K562 (cell line): ENCODE results near the gene LYPD3. TPM values are rescaled to one million over a fixed set of nuclear protein-coding genes. Genes with fewer than 3 reads are reported as not detected.
A peak's percentile ranks its signal among the peaks of the same experiment; 100 is the strongest.

Experiments
- BACH1 ChIP-seq: fragments of 200-800 bp; sonication (Bioruptor generic); IDR thresholded peaks from 2 replicates; pipeline ENCODE4 v1.6.1; 2016; ENCODE audit warnings: missing genetic modification characterization, missing compliant biosample characterization
- CBFA2T3 ChIP-seq: fragments of 450-650 bp; IDR thresholded peaks from 2 replicates; pipeline ENCODE4 v1.6.1; 2017
- DDX20 ChIP-seq: fragments of 450-650 bp; IDR thresholded peaks from 2 replicates; pipeline ENCODE4 v1.6.1; 2016; ENCODE audit warnings: missing genetic modification characterization, low read depth, mild to moderate bottlenecking, missing compliant biosample characterization, moderate library complexity
- HINFP ChIP-seq: fragments of 450-650 bp; conservative IDR thresholded peaks from 2 replicates; pipeline ENCODE4 v1.6.1; 2016; ENCODE audit warnings: missing genetic modification characterization, low read depth, mild to moderate bottlenecking, control low read depth, missing compliant biosample characterization
- HIVEP1 ChIP-seq: fragments of 250-450 bp; sonication (Bioruptor Pico); IDR thresholded peaks from 2 replicates; pipeline ENCODE4 v1.4.0; 2020; ENCODE audit warnings: mild to moderate bottlenecking
- HSF4 ChIP-seq: fragments of 250-450 bp; sonication (Bioruptor Pico); IDR thresholded peaks from 2 replicates; pipeline ENCODE4 v2.1.2; 2022; ENCODE audit warnings: mild to moderate bottlenecking, moderate library complexity, borderline replicate concordance
- L3MBTL2 ChIP-seq: fragments of 450-650 bp; IDR thresholded peaks from 2 replicates; pipeline ENCODE4 v1.6.1; 2016; ENCODE audit warnings: mild to moderate bottlenecking, moderate library complexity
- NR2C1 ChIP-seq, 2 experiments: fragments of 450-650 bp; IDR thresholded peaks; 2 replicates each; pipeline ENCODE4 v1.6.1; 2017; ENCODE audit warnings: mild to moderate bottlenecking in 2 of 2, antibody characterized with exemption in 1 of 2, inconsistent platforms in 1 of 2, missing compliant biosample characterization in 1 of 2, missing genetic modification characterization in 1 of 2
- TEAD1 ChIP-seq, 2 experiments: fragments of 450-650 bp in 1 of 2; sonication (generic) in 1 of 2; formaldehyde crosslinking; IDR thresholded peaks; 2 replicates each; pipeline versions ENCODE4 v1.4.0 to v1.8.0; 2020 to 2022; ENCODE audit warnings: mild to moderate bottlenecking in 2 of 2, missing genetic modification reagents in 1 of 2
- TEAD2 ChIP-seq: fragments of 450-650 bp; IDR thresholded peaks from 2 replicates; pipeline ENCODE4 v1.6.1; 2016; ENCODE audit warnings: missing genetic modification characterization, control low read depth, missing compliant biosample characterization
- U2AF1 ChIP-seq: fragments of 200-400 bp; formaldehyde crosslinking; optimal IDR thresholded peaks from 2 replicates; pipeline ENCODE3; 2017; ENCODE audit warnings: mild to moderate bottlenecking, low read depth, low read length, moderate library complexity
- ZNF175 ChIP-seq: fragments of 200-800 bp; sonication (Bioruptor generic); IDR thresholded peaks from 2 replicates; pipeline ENCODE4 v1.6.1; 2016; ENCODE audit warnings: low read depth, mild to moderate bottlenecking, missing genetic modification characterization, missing compliant biosample characterization
- ZNF311 ChIP-seq: fragments of 250-450 bp; sonication (Bioruptor Pico); IDR thresholded peaks from 2 replicates; pipeline ENCODE4 v1.4.0; 2020; ENCODE audit warnings: mild to moderate bottlenecking, moderate library complexity
- ZNF589 ChIP-seq: fragments of 200-800 bp; sonication (Bioruptor generic); IDR thresholded peaks from 2 replicates; pipeline ENCODE4 v1.6.1; 2016; ENCODE audit warnings: low read depth, missing genetic modification characterization, missing compliant biosample characterization
- polyA plus RNA-seq, 8 experiments: library from polyadenylated mRNA; depleted of rRNA in 4 of 8; stranded (reverse) in 5 of 8; unstranded in 3 of 8; fragments of >200 nt; fragmentation: Nextera tagmentation in 2 of 8; fragmentation: Illumina TruSeq in 1 of 8; extraction: Ambion mirVana in 2 of 8; extraction: Trizol in 1 of 8; gene quantifications; 2 replicates each; pipeline versions ENCODE4 v1.2.1 to v1.2.3, GENCODE V29; 2011 to 2014; ENCODE audit warnings: inconsistent platforms in 1 of 8, missing spikeins in 1 of 8
- total RNA-seq, 7 experiments: library from RNA; depleted of rRNA in 6 of 7; stranded (reverse); fragments of >200 nt in 6 of 7; fragmentation: Illumina TruSeq in 2 of 7; extraction: Trizol in 2 of 7; gene quantifications; 2 replicates each; pipeline versions ENCODE4 v1.2.1 to v1.2.3, GENCODE V29; 2011 to 2021; ENCODE audit warnings: low replicate concordance in 1 of 7
- TF ChIP-seq, protein P1 (sequence below), 2 experiments: fragments of 200-800 bp in 1 of 2; sonication (Bioruptor generic) in 1 of 2; sonication (generic) in 1 of 2; formaldehyde crosslinking in 1 of 2; IDR thresholded peaks in 1 of 2; conservative IDR thresholded peaks in 1 of 2; 2 replicates each; pipeline versions ENCODE4 v1.5.0 to v1.6.1; 2016 to 2020; ENCODE audit warnings: missing compliant biosample characterization in 1 of 2, missing genetic modification characterization in 1 of 2, missing genetic modification reagents in 1 of 2
- TF ChIP-seq, protein P2 (sequence below), 3 experiments: fragments of 200-800 bp in 1 of 3; sonication (Bioruptor generic) in 1 of 3; sonication (generic) in 1 of 3; formaldehyde crosslinking in 1 of 3; IDR thresholded peaks; 2 replicates each; pipeline versions ENCODE4 v1.6.1 to v1.8.0; 2016 to 2022; ENCODE audit warnings: mild to moderate bottlenecking in 2 of 3, missing compliant biosample characterization in 2 of 3, missing genetic modification characterization in 2 of 3, missing genetic modification reagents in 1 of 3
- TF ChIP-seq, protein P3 (sequence below): fragments of 450-650 bp; IDR thresholded peaks from 2 replicates; pipeline ENCODE4 v1.6.1; 2016; ENCODE audit warnings: missing biosample characterization, missing genetic modification characterization
- TF ChIP-seq, protein P4 (sequence below): fragments of 250-450 bp; sonication (Bioruptor Pico); IDR thresholded peaks from 2 replicates; pipeline ENCODE4 v1.8.0; 2021; ENCODE audit warnings: moderate library complexity, mild to moderate bottlenecking, inconsistent platforms

The LYPD3 gene
- total and polyA plus RNA-seq, 9 of the 15 experiments (the other 6 are each of a cell fraction or from before 2014, with no cell fraction given): 0.04 to 0.33 (median 0.20) TPM; not detected in 1

DNA sequence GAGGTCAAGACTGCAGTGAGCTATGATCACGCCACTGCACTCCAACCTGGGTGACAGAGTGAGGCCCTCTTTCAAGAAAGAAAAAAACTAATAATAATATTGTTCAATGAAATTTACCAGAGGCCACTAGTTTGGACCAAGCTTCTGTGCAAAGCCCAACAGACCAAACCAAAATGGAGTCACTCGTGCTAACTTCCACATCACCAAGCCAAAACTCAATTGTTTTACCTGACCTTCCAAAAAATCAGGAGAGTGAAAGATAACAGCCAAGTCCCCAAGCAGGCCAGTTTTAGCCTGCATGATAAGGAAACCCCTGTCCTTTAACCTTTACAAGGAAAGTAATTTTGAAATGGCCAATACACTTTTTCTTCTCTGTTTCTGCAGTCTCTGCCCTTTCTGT is 20.0 kb downstream of the LYPD3 start (continued):
- TF ChIP-seq, protein P1, sequence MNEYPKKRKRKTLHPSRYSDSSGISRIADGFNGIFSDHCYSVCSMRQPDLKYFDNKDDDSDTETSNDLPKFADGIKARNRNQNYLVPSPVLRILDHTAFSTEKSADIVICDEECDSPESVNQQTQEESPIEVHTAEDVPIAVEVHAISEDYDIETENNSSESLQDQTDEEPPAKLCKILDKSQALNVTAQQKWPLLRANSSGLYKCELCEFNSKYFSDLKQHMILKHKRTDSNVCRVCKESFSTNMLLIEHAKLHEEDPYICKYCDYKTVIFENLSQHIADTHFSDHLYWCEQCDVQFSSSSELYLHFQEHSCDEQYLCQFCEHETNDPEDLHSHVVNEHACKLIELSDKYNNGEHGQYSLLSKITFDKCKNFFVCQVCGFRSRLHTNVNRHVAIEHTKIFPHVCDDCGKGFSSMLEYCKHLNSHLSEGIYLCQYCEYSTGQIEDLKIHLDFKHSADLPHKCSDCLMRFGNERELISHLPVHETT (CRISPR knock-in tag; conservative IDR thresholded peaks at IDR 0.05 in 1 of 2, IDR thresholded peaks at IDR 0.05 in 1 of 2): peak in 1 of 2 experiments; percentile 65; a peak in 2 of 4 replicates
- no peak for TF ChIP-seq L3MBTL2
- peak; percentile 32; the same call in 1 of the 2 replicates for TF ChIP-seq ZNF589
- TF ChIP-seq TEAD2 (tag): peak; percentile 84
- peak; percentile 75; the same call in 1 of the 2 replicates for TF ChIP-seq HSF4 (CRISPR knock-in tag)
- TF ChIP-seq ZNF175: peak; percentile 67; the same call in 1 of the 2 replicates
- peak in 1 of 2 experiments; percentile 79; a peak in 2 of 4 replicates for TF ChIP-seq TEAD1 (CRISPR knock-in tag; IDR thresholded peaks at IDR 0.05)
- no peak for TF ChIP-seq NR2C1 (IDR thresholded peaks at IDR 0.05)
- TF ChIP-seq NR2C1 (tag; IDR thresholded peaks at IDR 0.05): peak; percentile 87
- TF ChIP-seq, protein P2, sequence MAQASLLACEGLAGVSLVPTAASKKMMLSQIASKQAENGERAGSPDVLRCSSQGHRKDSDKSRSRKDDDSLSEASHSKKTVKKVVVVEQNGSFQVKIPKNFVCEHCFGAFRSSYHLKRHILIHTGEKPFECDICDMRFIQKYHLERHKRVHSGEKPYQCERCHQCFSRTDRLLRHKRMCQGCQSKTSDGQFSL (CRISPR knock-in tag; IDR thresholded peaks at IDR 0.05): no peak
- TF ChIP-seq, protein P2 (tag; IDR thresholded peaks at IDR 0.05): peak in 1 of 2 experiments; percentile 89; a peak in 2 of 4 replicates
- TF ChIP-seq CBFA2T3: peak; percentile 14; the same call in 1 of the 2 replicates
- peak; percentile 84 for TF ChIP-seq HINFP (tag)
- TF ChIP-seq U2AF1: no peak
- peak; percentile 65; the same call in 1 of the 2 replicates for TF ChIP-seq BACH1 (tag)
- TF ChIP-seq HIVEP1 (CRISPR knock-in tag): 0 out of 2 replicates have a peak, but pooled peaks have one; percentile 48
- TF ChIP-seq, protein P3, sequence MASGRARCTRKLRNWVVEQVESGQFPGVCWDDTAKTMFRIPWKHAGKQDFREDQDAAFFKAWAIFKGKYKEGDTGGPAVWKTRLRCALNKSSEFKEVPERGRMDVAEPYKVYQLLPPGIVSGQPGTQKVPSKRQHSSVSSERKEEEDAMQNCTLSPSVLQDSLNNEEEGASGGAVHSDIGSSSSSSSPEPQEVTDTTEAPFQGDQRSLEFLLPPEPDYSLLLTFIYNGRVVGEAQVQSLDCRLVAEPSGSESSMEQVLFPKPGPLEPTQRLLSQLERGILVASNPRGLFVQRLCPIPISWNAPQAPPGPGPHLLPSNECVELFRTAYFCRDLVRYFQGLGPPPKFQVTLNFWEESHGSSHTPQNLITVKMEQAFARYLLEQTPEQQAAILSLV: peak; percentile 65; the same call in 1 of the 2 replicates
- TF ChIP-seq, protein P4, sequence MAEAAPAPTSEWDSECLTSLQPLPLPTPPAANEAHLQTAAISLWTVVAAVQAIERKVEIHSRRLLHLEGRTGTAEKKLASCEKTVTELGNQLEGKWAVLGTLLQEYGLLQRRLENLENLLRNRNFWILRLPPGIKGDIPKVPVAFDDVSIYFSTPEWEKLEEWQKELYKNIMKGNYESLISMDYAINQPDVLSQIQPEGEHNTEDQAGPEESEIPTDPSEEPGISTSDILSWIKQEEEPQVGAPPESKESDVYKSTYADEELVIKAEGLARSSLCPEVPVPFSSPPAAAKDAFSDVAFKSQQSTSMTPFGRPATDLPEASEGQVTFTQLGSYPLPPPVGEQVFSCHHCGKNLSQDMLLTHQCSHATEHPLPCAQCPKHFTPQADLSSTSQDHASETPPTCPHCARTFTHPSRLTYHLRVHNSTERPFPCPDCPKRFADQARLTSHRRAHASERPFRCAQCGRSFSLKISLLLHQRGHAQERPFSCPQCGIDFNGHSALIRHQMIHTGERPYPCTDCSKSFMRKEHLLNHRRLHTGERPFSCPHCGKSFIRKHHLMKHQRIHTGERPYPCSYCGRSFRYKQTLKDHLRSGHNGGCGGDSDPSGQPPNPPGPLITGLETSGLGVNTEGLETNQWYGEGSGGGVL: 0 out of 2 replicates have a peak, but pooled peaks have one; percentile 46
- TF ChIP-seq DDX20 (tag): peak; percentile 88
- no peak for TF ChIP-seq ZNF311 (CRISPR knock-in tag)
